CD14-positive monocyte (primary cell): Measurements from ENCODE around the gene LTBP1. TPM values are rescaled to one million over a fixed set of nuclear protein-coding genes. Genes with fewer than 3 reads are reported as not detected.

Experiments
- DNase-seq, 3 donors: peaks; one replicate each; pipeline ENCODE4 v3.0.0-alpha.2; 2011 to 2022
- H2AFZ ChIP-seq: 2 replicates; pipeline ENCODE4 v1.6.0; 2012; ENCODE audit warnings: mild to moderate bottlenecking, low read depth, low read length, inconsistent platforms; ENCODE audit not compliant: insufficient read depth, poor library complexity, severe bottlenecking
- H3K27ac ChIP-seq, 2 donors: 1 replicate in 1 of 2; 2 replicates in 1 of 2; pipeline ENCODE4 v1.5.1; 2012 to 2013; ENCODE audit warnings: low read length in 2 of 2, control low read depth in 1 of 2, inconsistent platforms in 1 of 2, low read depth in 1 of 2, mild to moderate bottlenecking in 1 of 2
- H3K27me3 ChIP-seq, 2 donors: one replicate each; pipeline versions ENCODE4 v1.6.0 to v1.6.1; 2011 to 2013; ENCODE audit warnings: low read length in 2 of 2; ENCODE audit not compliant: control insufficient read depth in 2 of 2, insufficient read depth in 2 of 2
- H3K36me3 ChIP-seq, 2 donors: replicated peaks in 1 of 2; 1 replicate in 1 of 2; 2 replicates in 1 of 2; pipeline versions ENCODE4 v1.5.1 to v1.6.1; 2012 to 2013; ENCODE audit warnings: low read length in 2 of 2, control low read depth in 1 of 2, inconsistent platforms in 1 of 2, mild to moderate bottlenecking in 1 of 2; ENCODE audit not compliant: insufficient read depth in 2 of 2, control insufficient read depth in 1 of 2
- H3K4me1 ChIP-seq, 2 donors: 1 replicate in 1 of 2; 2 replicates in 1 of 2; pipeline versions ENCODE4 v1.5.1 to v1.6.1; 2012 to 2013; ENCODE audit warnings: low read length in 2 of 2, control low read depth in 1 of 2, inconsistent platforms in 1 of 2, mild to moderate bottlenecking in 1 of 2, moderate library complexity in 1 of 2; ENCODE audit not compliant: insufficient read depth in 2 of 2, control insufficient read depth in 1 of 2
- H3K4me2 ChIP-seq: replicated peaks from 2 replicates; pipeline ENCODE3; 2012; ENCODE audit warnings: low read length, moderate library complexity, mild to moderate bottlenecking; ENCODE audit not compliant: poor library complexity, severe bottlenecking; ENCODE audit errors: extremely low read depth
- H3K4me3 ChIP-seq, 3 experiments: fragments of 200-600 bp in 1 of 3; sonication (generic) in 1 of 3; replicated peaks in 1 of 3; 1 replicate in 2 of 3; 2 replicates in 1 of 3; pipeline ENCODE4 v1.5.1; 2011 to 2013; ENCODE audit warnings: low read length in 3 of 3, mild to moderate bottlenecking in 3 of 3, control low read depth in 2 of 3, low read depth in 2 of 3, inconsistent platforms in 1 of 3, moderate library complexity in 1 of 3
- H3K79me2 ChIP-seq: 2 replicates; pipeline ENCODE4 v1.6.0; 2012; ENCODE audit warnings: mild to moderate bottlenecking, control low read depth, inconsistent platforms, low read length, moderate library complexity; ENCODE audit not compliant: insufficient read depth
- H3K9ac ChIP-seq: 2 replicates; pipeline ENCODE4 v1.6.0; 2017; ENCODE audit warnings: low read length, mild to moderate bottlenecking; ENCODE audit not compliant: insufficient read depth, poor library complexity, severe bottlenecking
- H3K9me3 ChIP-seq, 2 donors: replicated peaks in 1 of 2; 1 replicate in 1 of 2; 2 replicates in 1 of 2; pipeline versions ENCODE4 v1.5.1 to v1.6.1; 2012 to 2013; ENCODE audit warnings: low read length in 2 of 2, control low read depth in 1 of 2; ENCODE audit not compliant: control insufficient read depth in 1 of 2, insufficient read depth in 1 of 2
- H4K20me1 ChIP-seq: 2 replicates; pipeline ENCODE4 v1.6.0; 2012; ENCODE audit warnings: mild to moderate bottlenecking, low read length, control low read depth, moderate library complexity; ENCODE audit not compliant: insufficient read depth
- H3K27ac Mint-ChIP-seq, 7 donors: one replicate each; pipeline ENCODE4 v1.8.0; 2020; ENCODE audit warnings: mild to moderate bottlenecking in 7 of 7, mixed read lengths in 7 of 7, moderate library complexity in 6 of 7, inconsistent platforms in 2 of 7
- H3K27me3 Mint-ChIP-seq, 3 donors: one replicate each; pipeline ENCODE4 v1.8.0; 2021 to 2022; ENCODE audit warnings: low read depth in 3 of 3, mild to moderate bottlenecking in 3 of 3, mixed read lengths in 3 of 3, moderate library complexity in 3 of 3, inconsistent platforms in 1 of 3
- H3K36me3 Mint-ChIP-seq, 2 donors: one replicate each; pipeline ENCODE4 v1.8.0; 2020; ENCODE audit warnings: mixed read lengths in 2 of 2, inconsistent platforms in 1 of 2, mild to moderate bottlenecking in 1 of 2
- H3K4me1 Mint-ChIP-seq: one replicate; pipeline ENCODE4 v1.8.0; 2020; ENCODE audit warnings: mild to moderate bottlenecking, mixed read lengths
- H3K4me3 Mint-ChIP-seq, 2 donors: one replicate each; pipeline ENCODE4 v1.8.0; 2020; ENCODE audit warnings: mild to moderate bottlenecking in 2 of 2, mixed read lengths in 2 of 2, moderate library complexity in 1 of 2
- H3K9me3 Mint-ChIP-seq, 7 donors: one replicate each; pipeline ENCODE4 v1.8.0; 2020 to 2022; ENCODE audit warnings: mixed read lengths in 7 of 7, mild to moderate bottlenecking in 6 of 7, moderate library complexity in 6 of 7, inconsistent platforms in 2 of 7
- CTCF ChIP-seq: fragments of 200-600 bp; IDR thresholded peaks from one replicate; pipeline ENCODE4 v1.8.0; 2022; ENCODE audit warnings: antibody characterized with exemption, mild to moderate bottlenecking
- WGBS: methylation state at CpG from one replicate; pipeline ENCODE4 v1.1.5; 2013; ENCODE audit warnings: missing lambda C conversion rate; ENCODE audit not compliant: insufficient coverage; 5-methylcytosine and 5-hydroxymethylcytosine counted together
- intact Hi-C, 2 donors: fragments of 100-400 bp; cut with micrococcal nuclease; formaldehyde crosslinking; loops; one replicate each; pipeline versions ENCODE4 v1.15.0 to v1.15.1; 2023
- polyA plus RNA-seq, 3 donors: library from polyadenylated mRNA; depleted of rRNA in 1 of 3; unstranded in 2 of 3; stranded (reverse) in 1 of 3; fragments of 300-500 nt in 2 of 3; fragments of >200 nt in 1 of 3; fragmentation: Illumina TruSeq in 2 of 3; gene quantifications; 1 replicate in 2 of 3; 2 replicates in 1 of 3; pipeline ENCODE4 v1.2.3, GENCODE V29; 2012 to 2021

Gene LTBP1
- polyA plus RNA-seq, 3 donors, result 0.18 to 0.24 TPM; not detected in 1

DNA sequence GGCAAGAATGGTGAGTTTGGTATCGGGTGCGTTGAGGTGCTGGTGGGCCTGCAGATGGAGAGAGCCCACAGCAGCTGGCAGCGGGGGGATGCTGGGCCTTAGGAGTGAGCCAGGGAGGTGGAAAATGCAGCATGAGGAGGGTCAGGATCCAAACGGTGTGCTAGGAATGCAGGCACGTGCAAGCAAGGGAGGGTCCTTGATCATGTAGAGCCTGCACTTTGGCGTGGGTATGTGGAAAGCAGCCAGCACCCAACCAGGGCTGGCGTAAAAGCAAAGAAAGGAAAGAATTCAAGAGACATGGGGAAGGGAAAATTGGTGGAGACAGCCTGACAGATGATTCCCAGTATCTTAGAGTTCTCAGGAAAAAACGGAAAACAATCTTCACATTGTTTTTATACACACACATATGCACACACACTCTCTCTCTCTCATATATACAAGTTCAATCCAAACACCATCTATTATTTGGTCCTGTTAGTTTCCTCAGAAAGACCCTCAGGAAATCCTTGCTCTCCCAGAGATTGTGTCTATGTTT is 46.3 kb downstream of the LTBP1 start:
- Histone ChIP-seq H3K4me1 (no peaks in the 10 kb centered on the region), H3K27ac (no peak overlapping the region), H3K4me3 (no peak overlapping the region), H3K27me3 (no peaks in the 10 kb centered on the region), H3K4me2 (no peak overlapping the region), H3K36me3 (no peaks in the 10 kb centered on the region), H2AFZ (no peak overlapping the region), H3K9me3 (peaks cover 0 to 4% of the 10 kb centered on the region in 2 donors), H4K20me1 (no peaks in the 10 kb centered on the region), H3K79me2 (no peaks in the 10 kb centered on the region), H3K9ac (no peak overlapping the region)
- Mint-ChIP-seq H3K9me3 (peaks cover 0 to 18% (median 4%) of the 10 kb centered on the region in 7 donors), H3K4me1 (no peaks in the 10 kb centered on the region), H3K27me3 (no peaks in the 10 kb centered on the region), H3K27ac (no peak overlapping the region), H3K4me3 (no peak overlapping the region), H3K36me3 (no peaks in the 10 kb centered on the region)
- no peak for DNase-seq
- intact Hi-C loops, result no loop called here
- no peak for TF ChIP-seq CTCF
- whole genome bisulfite sequencing, result 93% methylated on average over 7 of the region's 8 CpGs

GRCh38 chr2:32997705-32998104 is 51.0 kb downstream of the LTBP1 start:
- H3K4me3 Mint-ChIP-seq, result no peak overlapping the region
- H3K27ac Mint-ChIP-seq, result no peak overlapping the region
- Histone ChIP-seq H2AFZ (no peak overlapping the region), H3K36me3 (no peaks in the 10 kb centered on the region), H3K4me3 (no peak overlapping the region), H3K27ac (no peak overlapping the region), H4K20me1 (no peaks in the 10 kb centered on the region), H3K4me1 (no peaks in the 10 kb centered on the region), H3K4me2 (no peak overlapping the region), H3K79me2 (no peaks in the 10 kb centered on the region), H3K9ac (no peak overlapping the region), H3K27me3 (no peaks in the 10 kb centered on the region), H3K9me3 (peaks cover 0 to 4% of the 10 kb centered on the region in 2 donors)
- peaks cover 0 to 18% (median 4%) of the 10 kb centered on the region in 7 donors for H3K9me3 Mint-ChIP-seq
- no peak for TF ChIP-seq CTCF
- no CpG with 5 or more reads among the region's 2 CpGs for WGBS
- peaks cover 0 to 4% (median 0%) of the 10 kb centered on the region in 3 donors for H3K27me3 Mint-ChIP-seq
- H3K4me1 Mint-ChIP-seq, result no peaks in the 10 kb centered on the region
- intact Hi-C loops, result no loop called here
- no peaks in the 10 kb centered on the region for H3K36me3 Mint-ChIP-seq
- no peak for DNase-seq
